ENCODE data around the gene MAPK8IP2.

MAPK8IP2 gene

GRCh38 chr22:50579752-50580151 is 20.8 kb upstream of the MAPK8IP2 start:
- TF ChIP-seq EZH2phosphoT487 (conservative IDR thresholded peaks at IDR 0.05; ENCODE audit: low read length) = no peak
- TF ChIP-seq CTCF (IDR thresholded peaks at IDR 0.05; ENCODE audit: insufficient read depth, low read length, poor library complexity, severe bottlenecking) = no peak
- no peak overlapping the region for H3K4me3 ChIP-seq (ENCODE audit: insufficient read depth, low read length, poor library complexity, severe bottlenecking)
- H3K36me3 ChIP-seq (ENCODE audit: low read length) = no peaks in the 10 kb centered on the region
- H3F3A ChIP-seq (ENCODE audit: insufficient read depth) = no peaks in the 10 kb centered on the region
- H2AFZ ChIP-seq (ENCODE audit: low read depth, low read length, severe bottlenecking) = no peak overlapping the region
- no peaks in the 10 kb centered on the region; the same call in 1 of the 2 replicates for H4K20me1 ChIP-seq (ENCODE audit: low read depth, low read length)
- no peaks in the 10 kb centered on the region for H3K9me3 ChIP-seq (ENCODE audit: insufficient read depth, low read length)
- H3K9ac ChIP-seq (ENCODE audit: low read length) = no peak overlapping the region
- no peaks in the 10 kb centered on the region for H3K27me3 ChIP-seq (ENCODE audit: low read length)
- H3K4me2 ChIP-seq (ENCODE audit: low read depth, low read length, poor library complexity, severe bottlenecking) = no peak overlapping the region
- no peak overlapping the region for H3K27ac ChIP-seq (ENCODE audit: low read depth, low read length)
- peaks cover 8% of the 10 kb centered on the region for H3K79me2 ChIP-seq (ENCODE audit: insufficient read depth, low read length)
- H3K9me2 ChIP-seq (replicated peaks; ENCODE audit: insufficient read depth, low read length) = no peaks in the 10 kb centered on the region

GRCh38 chr22:50581031-50581949 is 19.3 kb upstream of the MAPK8IP2 start:
- peak overlapping the region; percentile 92 for H3K9ac ChIP-seq (ENCODE audit: low read length)
- peak overlapping the region; percentile 87 for H3K4me2 ChIP-seq (ENCODE audit: low read depth, low read length, poor library complexity, severe bottlenecking)
- peak overlapping the region; percentile 85 for H3K27ac ChIP-seq (ENCODE audit: low read depth, low read length)
- no peaks in the 10 kb centered on the region for H3F3A ChIP-seq (ENCODE audit: insufficient read depth)
- TF ChIP-seq EZH2phosphoT487 (conservative IDR thresholded peaks at IDR 0.05; ENCODE audit: low read length) (no peak), CTCF (IDR thresholded peaks at IDR 0.05; ENCODE audit: insufficient read depth, low read length, poor library complexity, severe bottlenecking) (no peak)
- peak overlapping the region; percentile 70 for H3K4me3 ChIP-seq (ENCODE audit: insufficient read depth, low read length, poor library complexity, severe bottlenecking)
- H2AFZ ChIP-seq (ENCODE audit: low read depth, low read length, severe bottlenecking) = no peak overlapping the region
- no peaks in the 10 kb centered on the region for H3K36me3 ChIP-seq (ENCODE audit: low read length)
- no peaks in the 10 kb centered on the region for H3K27me3 ChIP-seq (ENCODE audit: low read length)
- H3K9me2 ChIP-seq (replicated peaks; ENCODE audit: insufficient read depth, low read length) = no peaks in the 10 kb centered on the region
- no peaks in the 10 kb centered on the region for H3K9me3 ChIP-seq (ENCODE audit: insufficient read depth, low read length)
- H3K79me2 ChIP-seq (ENCODE audit: insufficient read depth, low read length) = peaks cover 8% of the 10 kb centered on the region
- no peaks in the 10 kb centered on the region; the same call in 1 of the 2 replicates for H4K20me1 ChIP-seq (ENCODE audit: low read depth, low read length)

- TF ChIP-seq CTCF (IDR thresholded peaks at IDR 0.05; ENCODE audit: insufficient read depth, low read length, poor library complexity, severe bottlenecking) = no peak
- no peak for TF ChIP-seq EZH2phosphoT487 (conservative IDR thresholded peaks at IDR 0.05; ENCODE audit: low read length)
Measured at GRCh38 chr22:50581950-50582492, 18.6 kb upstream of the MAPK8IP2 start.

More at GRCh38 chr22:50581950-50582492, 18.6 kb upstream of the MAPK8IP2 start:
- Histone ChIP-seq H3K9me3 (ENCODE audit: insufficient read depth, low read length) (no peaks in the 10 kb centered on the region), H2AFZ (ENCODE audit: low read depth, low read length, severe bottlenecking) (no peak overlapping the region), H3K4me3 (ENCODE audit: insufficient read depth, low read length, poor library complexity, severe bottlenecking) (peak overlapping the region; percentile 70), H3K4me2 (ENCODE audit: low read depth, low read length, poor library complexity, severe bottlenecking) (peak overlapping the region; percentile 87), H3K36me3 (ENCODE audit: low read length) (no peaks in the 10 kb centered on the region), H3K9ac (ENCODE audit: low read length) (peak overlapping the region; percentile 92), H3F3A (ENCODE audit: insufficient read depth) (no peaks in the 10 kb centered on the region), H4K20me1 (ENCODE audit: low read depth, low read length) (no peaks in the 10 kb centered on the region; the same call in 1 of the 2 replicates), H3K79me2 (ENCODE audit: insufficient read depth, low read length) (peaks cover 8% of the 10 kb centered on the region), H3K27me3 (ENCODE audit: low read length) (no peaks in the 10 kb centered on the region), H3K9me2 (replicated peaks; ENCODE audit: insufficient read depth, low read length) (no peaks in the 10 kb centered on the region), H3K27ac (ENCODE audit: low read depth, low read length) (peak overlapping the region; percentile 85)
